Measurements from ENCODE around the gene USP20.

Gene USP20

GRCh38 chr9:129868023-129868871 is 33.0 kb downstream of the USP20 start:
- FAIRE-seq (no peak), DNase-seq (ENCODE audit: insufficient read length, low spot score) (no peak)
- TF ChIP-seq POLR2A (IDR thresholded peaks at IDR 0.05; ENCODE audit: low read depth, low read length) = no peak

GRCh38 chr9:129868872-129869486 is 33.7 kb downstream of the USP20 start:
- DNase-seq (ENCODE audit: insufficient read length, low spot score) = no peak
- no peak for TF ChIP-seq POLR2A (IDR thresholded peaks at IDR 0.05; ENCODE audit: low read depth, low read length)
- no peak for FAIRE-seq

- no peak for FAIRE-seq
- no peak for DNase-seq (ENCODE audit: insufficient read length, low spot score)
- TF ChIP-seq POLR2A (IDR thresholded peaks at IDR 0.05; ENCODE audit: low read depth, low read length) = no peak
Observed at GRCh38 chr9:129869585-129870501, 34.6 kb downstream of the USP20 start.

GRCh38 chr9:129871046-129871445 is 35.8 kb downstream of the USP20 start:
- DNase-seq (ENCODE audit: insufficient read length, low spot score) = no peak
- FAIRE-seq = no peak
- no peak for TF ChIP-seq POLR2A (IDR thresholded peaks at IDR 0.05; ENCODE audit: low read depth, low read length)

- TF ChIP-seq POLR2A (IDR thresholded peaks at IDR 0.05; ENCODE audit: low read depth, low read length) = no peak
- FAIRE-seq = no peak
- DNase-seq (ENCODE audit: insufficient read length, low spot score) = no peak
Observed at GRCh38 chr9:129873563-129874190, 38.4 kb downstream of the USP20 start.

- TF ChIP-seq POLR2A (IDR thresholded peaks at IDR 0.05; ENCODE audit: low read depth, low read length) = no peak
- FAIRE-seq (no peak), DNase-seq (ENCODE audit: insufficient read length, low spot score) (no peak)
Observed at GRCh38 chr9:129874261-129875101, 39.2 kb downstream of the USP20 start.

- no peak for FAIRE-seq
- TF ChIP-seq POLR2A (IDR thresholded peaks at IDR 0.05; ENCODE audit: low read depth, low read length) = no peak
- DNase-seq (ENCODE audit: insufficient read length, low spot score) = no peak
Observed at GRCh38 chr9:129875181-129875611, 39.9 kb downstream of the USP20 start.

- no peak for TF ChIP-seq POLR2A (IDR thresholded peaks at IDR 0.05; ENCODE audit: low read depth, low read length)
- FAIRE-seq (no peak), DNase-seq (ENCODE audit: insufficient read length, low spot score) (no peak)
Observed at GRCh38 chr9:129875687-129876395, 40.6 kb downstream of the USP20 start.

GRCh38 chr9:129876815-129877214 is 41.6 kb downstream of the USP20 start:
- FAIRE-seq (no peak), DNase-seq (ENCODE audit: insufficient read length, low spot score) (no peak)
- no peak for TF ChIP-seq POLR2A (IDR thresholded peaks at IDR 0.05; ENCODE audit: low read depth, low read length)

GRCh38 chr9:129878291-129878690 is 43.0 kb downstream of the USP20 start:
- DNase-seq (ENCODE audit: insufficient read length, low spot score) (no peak), FAIRE-seq (no peak)
- no peak for TF ChIP-seq POLR2A (IDR thresholded peaks at IDR 0.05; ENCODE audit: low read depth, low read length)

- no peak for FAIRE-seq
- no peak for DNase-seq (ENCODE audit: insufficient read length, low spot score)
- no peak for TF ChIP-seq POLR2A (IDR thresholded peaks at IDR 0.05; ENCODE audit: low read depth, low read length)
Observed at GRCh38 chr9:129879103-129879699, 43.9 kb downstream of the USP20 start.

Data from H54 (cell line).